ENCODE data around the gene RAB11B. TPM values are rescaled to one million over a fixed set of nuclear protein-coding genes. Genes with fewer than 3 reads are reported as not detected.

Gene RAB11B
- total RNA-seq, 1 donor from 2014 or later, result 114 TPM

GRCh38 chr19:8396185-8396562 lies 6.0 kb downstream of the RAB11B start:
- intact Hi-C loops (cut with DNase I), result loop anchor here (5.0 kb wide), 1 partner anchor 39 kb away; no protein-coding TSS in a partner anchor
- peaks cover 64% of the 10 kb centered on the region for H3K4me1 ChIP-seq
- H3K27ac ChIP-seq, result no peak overlapping the region

GRCh38 chr19:8396563-8397203 lies 6.5 kb downstream of the RAB11B start:
- intact Hi-C loops (cut with DNase I), result loop anchor here (5.0 kb wide), 1 partner anchor 39 kb away; no protein-coding TSS in a partner anchor
- Histone ChIP-seq H3K36me3 (peaks cover 22% of the 10 kb centered on the region), H3K27me3 (no peaks in the 10 kb centered on the region), H3K4me1 (peaks cover 59% of the 10 kb centered on the region), H3K27ac (no peak overlapping the region), H3K4me3 (no peak overlapping the region), H3K9me3 (no peaks in the 10 kb centered on the region)
- ATAC-seq (peak; percentile 78), DNase-seq (peak; percentile 85)
- TF ChIP-seq CTCF (IDR thresholded peaks at IDR 0.05), result peak; percentile 67

More at GRCh38 chr19:8396185-8396562, 6.0 kb downstream of the RAB11B start:
- Histone ChIP-seq H3K36me3 (peaks cover 20% of the 10 kb centered on the region), H3K27me3 (no peaks in the 10 kb centered on the region), H3K4me3 (no peak overlapping the region), H3K9me3 (no peaks in the 10 kb centered on the region)
- ATAC-seq, result no peak
- no peak for DNase-seq
- TF ChIP-seq CTCF (IDR thresholded peaks at IDR 0.05), result no peak

- DNase-seq (no peak), ATAC-seq (no peak)
- Histone ChIP-seq H3K27me3 (no peaks in the 10 kb centered on the region), H3K4me1 (peaks cover 53% of the 10 kb centered on the region), H3K4me3 (no peak overlapping the region), H3K27ac (no peak overlapping the region), H3K36me3 (peaks cover 28% of the 10 kb centered on the region), H3K9me3 (no peaks in the 10 kb centered on the region)
- TF ChIP-seq CTCF (IDR thresholded peaks at IDR 0.05), result no peak
- intact Hi-C loops (cut with DNase I), result loop anchor here (5.0 kb wide), 1 partner anchor 40 kb away; no protein-coding TSS in a partner anchor
Measured at GRCh38 chr19:8397271-8397670, 7.1 kb downstream of the RAB11B start.

GRCh38 chr19:8397746-8398310 lies 7.7 kb downstream of the RAB11B start:
- no peak for TF ChIP-seq CTCF (IDR thresholded peaks at IDR 0.05)
- H3K9me3 ChIP-seq, result no peaks in the 10 kb centered on the region
- H3K27ac ChIP-seq, result no peak overlapping the region
- peaks cover 33% of the 10 kb centered on the region for H3K36me3 ChIP-seq
- ATAC-seq (no peak), DNase-seq (no peak)
- H3K4me3 ChIP-seq, result no peak overlapping the region
- H3K27me3 ChIP-seq, result no peaks in the 10 kb centered on the region
- intact Hi-C loops (cut with DNase I), result loop anchor here (5.0 kb wide), 1 partner anchor 41 kb away; no protein-coding TSS in a partner anchor
- H3K4me1 ChIP-seq, result peaks cover 47% of the 10 kb centered on the region

- Histone ChIP-seq H3K4me1 (peaks cover 42% of the 10 kb centered on the region), H3K4me3 (no peak overlapping the region), H3K27me3 (no peaks in the 10 kb centered on the region), H3K27ac (no peak overlapping the region), H3K9me3 (no peaks in the 10 kb centered on the region), H3K36me3 (peaks cover 38% of the 10 kb centered on the region)
- DNase-seq, result no peak
- ATAC-seq, result no peak
- intact Hi-C loops (cut with DNase I), result loop anchor here (5.0 kb wide), 1 partner anchor 41 kb away; no protein-coding TSS in a partner anchor
- no peak for TF ChIP-seq CTCF (IDR thresholded peaks at IDR 0.05)
Measured at GRCh38 chr19:8398311-8398771, 8.2 kb downstream of the RAB11B start.
